Stimulated activated CD8-positive, alpha-beta memory T cell treated with anti-CD3 and anti-CD28 coated beads, Interleukin-12 subunit alpha, Interleukin-12 subunit beta, amount 100 ng/mL, for 4 hours (primary cell): ENCODE results near the gene KDM4C.
"Not testable (repeated sequence)": the region's sequence is repeated elsewhere in the genome, so short reads cannot be mapped to it uniquely, and the experiment has no call there.

Experiments
- DNase-seq: peaks from one replicate; pipeline ENCODE4 v3.0.0-alpha.2; 2020; ENCODE audit warnings: low read depth

The KDM4C gene

GRCh38 chr9:6757456-6758247, at the start of gene KDM4C:
TSS of gene KDM4C (plus strand) at chr9:6757973. CDS start at chr9:6792989, 35,016 bp downstream.
- peak; percentile 90 for DNase-seq

- no peak for DNase-seq
These were observed 49.0 kb upstream of the KDM4C start for GRCh38 chr9:6708732-6709131.

- DNase-seq, result no peak
These were observed 46.4 kb upstream of the KDM4C start for GRCh38 chr9:6711403-6711802.

- DNase-seq, result no peak
These were observed 45.7 kb upstream of the KDM4C start for GRCh38 chr9:6712041-6712440.

GRCh38 chr9:6714176-6714575, 43.6 kb upstream of the KDM4C start:
- DNase-seq, result no peak

- DNase-seq, result not testable (repeated sequence)
These were observed 42.5 kb upstream of the KDM4C start for GRCh38 chr9:6715153-6715754.

- peak; percentile 51 for DNase-seq
These were observed 41.8 kb upstream of the KDM4C start for GRCh38 chr9:6715755-6716643.

- DNase-seq, result no peak
These were observed 41.0 kb upstream of the KDM4C start for GRCh38 chr9:6716766-6717165.

- no peak for DNase-seq
These were observed 33.8 kb upstream of the KDM4C start for GRCh38 chr9:6723881-6724420.

GRCh38 chr9:6733257-6733656, 24.5 kb upstream of the KDM4C start:
- DNase-seq, result no peak

GRCh38 chr9:6733831-6734230, 23.9 kb upstream of the KDM4C start:
- no peak for DNase-seq

- DNase-seq, result no peak
These were observed 22.4 kb upstream of the KDM4C start for GRCh38 chr9:6735422-6735821.

GRCh38 chr9:6739218-6739617, 18.6 kb upstream of the KDM4C start:
- no peak for DNase-seq

GRCh38 chr9:6748861-6749260, 8.9 kb upstream of the KDM4C start:
- DNase-seq, result not testable (repeated sequence)

GRCh38 chr9:6754861-6755260, 2.9 kb upstream of the KDM4C start:
- DNase-seq, result not testable (repeated sequence)

GRCh38 chr9:6757132-6757455, 679 bp upstream of the KDM4C start:
- peak; percentile 67 for DNase-seq

- no peak for DNase-seq
These were observed 400 bp downstream of the KDM4C start for GRCh38 chr9:6758248-6758497.

GRCh38 chr9:6758498-6759184, 868 bp downstream of the KDM4C start:
- DNase-seq, result peak; percentile 21

- DNase-seq, result no peak
These were observed 1.6 kb downstream of the KDM4C start for GRCh38 chr9:6759185-6759977.

- no peak for DNase-seq
These were observed 3.5 kb downstream of the KDM4C start for GRCh38 chr9:6761306-6761705.

- DNase-seq, result no peak
These were observed 5.5 kb downstream of the KDM4C start for GRCh38 chr9:6763244-6763643.
